Brain microvascular endothelial cell (primary cell): ENCODE measurements around the gene SFT2D3.

Experiments
- DNase-seq: peaks from one replicate; pipeline ENCODE4 v3.0.0-alpha.2; 2020
- H3K27ac ChIP-seq: fragments of 250-450 bp; sonication (Bioruptor Pico); 2 replicates; pipeline ENCODE4 v1.5.1; 2020; ENCODE audit warnings: mild to moderate bottlenecking, moderate library complexity
- H3K27me3 ChIP-seq: fragments of 250-450 bp; sonication (Bioruptor Pico); replicated peaks from 2 replicates; pipeline ENCODE4 v1.5.1; 2020; ENCODE audit warnings: mild to moderate bottlenecking
- H3K36me3 ChIP-seq: fragments of 250-450 bp; sonication (Bioruptor Pico); replicated peaks from 2 replicates; pipeline ENCODE4 v1.5.1; 2020; ENCODE audit warnings: mild to moderate bottlenecking
- H3K4me3 ChIP-seq: 2 replicates; pipeline ENCODE4 v1.5.1; 2011; ENCODE audit warnings: low read depth, mild to moderate bottlenecking, control low read depth, low read length, moderate library complexity
- in situ Hi-C: cut with HindIII; loops from 2 replicates; pipeline ENCODE4 v1.10.0; 2017; ENCODE audit warnings: low sequenced_read_pairs, low pct_ligation_motif_present
- TF ChIP-seq, protein P1 (sequence below): IDR thresholded peaks from 2 replicates; pipeline ENCODE4 v1.5.1; 2011; ENCODE audit warnings: low read depth, mild to moderate bottlenecking, moderate library complexity, low read length, control low read depth, inconsistent platforms; ENCODE audit errors: missing control alignments

Gene SFT2D3

GRCh38 chr2:127707890-127708648, 6.8 kb downstream of the SFT2D3 start:
- H3K4me3 ChIP-seq: no peak overlapping the region
- peaks cover 28% of the 10 kb centered on the region for H3K36me3 ChIP-seq
- no peak for DNase-seq
- H3K27ac ChIP-seq: no peak overlapping the region
- TF ChIP-seq, protein P1, sequence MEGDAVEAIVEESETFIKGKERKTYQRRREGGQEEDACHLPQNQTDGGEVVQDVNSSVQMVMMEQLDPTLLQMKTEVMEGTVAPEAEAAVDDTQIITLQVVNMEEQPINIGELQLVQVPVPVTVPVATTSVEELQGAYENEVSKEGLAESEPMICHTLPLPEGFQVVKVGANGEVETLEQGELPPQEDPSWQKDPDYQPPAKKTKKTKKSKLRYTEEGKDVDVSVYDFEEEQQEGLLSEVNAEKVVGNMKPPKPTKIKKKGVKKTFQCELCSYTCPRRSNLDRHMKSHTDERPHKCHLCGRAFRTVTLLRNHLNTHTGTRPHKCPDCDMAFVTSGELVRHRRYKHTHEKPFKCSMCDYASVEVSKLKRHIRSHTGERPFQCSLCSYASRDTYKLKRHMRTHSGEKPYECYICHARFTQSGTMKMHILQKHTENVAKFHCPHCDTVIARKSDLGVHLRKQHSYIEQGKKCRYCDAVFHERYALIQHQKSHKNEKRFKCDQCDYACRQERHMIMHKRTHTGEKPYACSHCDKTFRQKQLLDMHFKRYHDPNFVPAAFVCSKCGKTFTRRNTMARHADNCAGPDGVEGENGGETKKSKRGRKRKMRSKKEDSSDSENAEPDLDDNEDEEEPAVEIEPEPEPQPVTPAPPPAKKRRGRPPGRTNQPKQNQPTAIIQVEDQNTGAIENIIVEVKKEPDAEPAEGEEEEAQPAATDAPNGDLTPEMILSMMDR: no peak
- in situ Hi-C loops: no loop called here
- no peaks in the 10 kb centered on the region for H3K27me3 ChIP-seq

- TF ChIP-seq, protein P1: no peak
Measured at GRCh38 chr2:127709336-127709735, 8.0 kb downstream of the SFT2D3 start.

DNA sequence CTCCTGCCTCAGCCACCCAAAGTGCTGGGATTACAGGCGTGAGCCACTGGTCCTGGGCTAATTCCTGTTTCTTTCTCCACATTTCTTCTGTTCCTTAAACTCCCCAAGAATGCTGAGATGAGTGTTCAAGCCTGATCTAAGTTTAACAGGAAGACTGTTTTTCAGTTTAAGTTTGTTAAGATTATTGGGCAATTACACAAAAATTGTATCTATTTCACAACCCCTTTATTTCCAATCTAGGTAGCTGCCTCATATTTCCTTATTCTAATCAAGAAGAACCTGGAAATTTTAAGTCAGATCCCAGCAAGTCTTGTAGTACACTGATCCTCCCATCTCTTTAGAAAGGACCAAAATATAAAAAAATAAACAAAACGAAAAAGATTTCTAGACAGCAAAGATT, 11.7 kb downstream of the SFT2D3 start:
- Histone ChIP-seq H3K36me3 (peaks cover 27% of the 10 kb centered on the region), H3K4me3 (no peak overlapping the region), H3K27me3 (no peaks in the 10 kb centered on the region), H3K27ac (no peak overlapping the region)
- in situ Hi-C loops: no loop called here
- DNase-seq: no peak
- TF ChIP-seq, protein P1: no peak

More at GRCh38 chr2:127709336-127709735, 8.0 kb downstream of the SFT2D3 start:
- Histone ChIP-seq H3K27ac (no peak overlapping the region), H3K4me3 (no peak overlapping the region), H3K27me3 (no peaks in the 10 kb centered on the region), H3K36me3 (peaks cover 32% of the 10 kb centered on the region)
- in situ Hi-C loops: no loop called here
- DNase-seq: no peak

- H3K36me3 ChIP-seq: peaks cover 22% of the 10 kb centered on the region
- no peak overlapping the region for H3K27ac ChIP-seq
- TF ChIP-seq, protein P1: no peak
- in situ Hi-C loops: no loop called here
- H3K27me3 ChIP-seq: no peaks in the 10 kb centered on the region
- no peak overlapping the region for H3K4me3 ChIP-seq
- no peak for DNase-seq
Measured at GRCh38 chr2:127713562-127713961, 12.3 kb downstream of the SFT2D3 start.

GRCh38 chr2:127715778-127716449, 14.6 kb downstream of the SFT2D3 start:
- TF ChIP-seq, protein P1: no peak
- H3K4me3 ChIP-seq: no peak overlapping the region
- H3K27me3 ChIP-seq: no peaks in the 10 kb centered on the region
- in situ Hi-C loops: no loop called here
- DNase-seq: no peak
- no peak overlapping the region for H3K27ac ChIP-seq
- H3K36me3 ChIP-seq: peaks cover 31% of the 10 kb centered on the region
